ENCODE results near the gene GPSM3.

- TF ChIP-seq CTCF (conservative IDR thresholded peaks at IDR 0.05 in 1 of 2, IDR thresholded peaks at IDR 0.05 in 1 of 2; ENCODE audit: low read depth in 1 of 2, low read length in 2 of 2), result no peak
- TF ChIP-seq EZH2 (IDR thresholded peaks at IDR 0.05; ENCODE audit: low read length, missing control alignments), result no peak
Measured at GRCh38 chr6:32151181-32151862, 41.1 kb downstream of the GPSM3 start.
